Measurements from ENCODE around the gene F8A2.
"Not testable (repeated sequence)": the region's sequence is repeated elsewhere in the genome, so short reads cannot be mapped to it uniquely, and the experiment has no call there.

Gene F8A2

GRCh38 chrX:155381843-155382528 is at the start of gene F8A2:
Gene F8A2, plus strand, starts transcription at chrX:155382095. Its CDS starts 20 bp downstream, at chrX:155382115.
- DNase-seq, result not testable (repeated sequence)

- DNase-seq, result no peak
These were observed 48.3 kb upstream of the F8A2 start for GRCh38 chrX:155333544-155334100.

DNA sequence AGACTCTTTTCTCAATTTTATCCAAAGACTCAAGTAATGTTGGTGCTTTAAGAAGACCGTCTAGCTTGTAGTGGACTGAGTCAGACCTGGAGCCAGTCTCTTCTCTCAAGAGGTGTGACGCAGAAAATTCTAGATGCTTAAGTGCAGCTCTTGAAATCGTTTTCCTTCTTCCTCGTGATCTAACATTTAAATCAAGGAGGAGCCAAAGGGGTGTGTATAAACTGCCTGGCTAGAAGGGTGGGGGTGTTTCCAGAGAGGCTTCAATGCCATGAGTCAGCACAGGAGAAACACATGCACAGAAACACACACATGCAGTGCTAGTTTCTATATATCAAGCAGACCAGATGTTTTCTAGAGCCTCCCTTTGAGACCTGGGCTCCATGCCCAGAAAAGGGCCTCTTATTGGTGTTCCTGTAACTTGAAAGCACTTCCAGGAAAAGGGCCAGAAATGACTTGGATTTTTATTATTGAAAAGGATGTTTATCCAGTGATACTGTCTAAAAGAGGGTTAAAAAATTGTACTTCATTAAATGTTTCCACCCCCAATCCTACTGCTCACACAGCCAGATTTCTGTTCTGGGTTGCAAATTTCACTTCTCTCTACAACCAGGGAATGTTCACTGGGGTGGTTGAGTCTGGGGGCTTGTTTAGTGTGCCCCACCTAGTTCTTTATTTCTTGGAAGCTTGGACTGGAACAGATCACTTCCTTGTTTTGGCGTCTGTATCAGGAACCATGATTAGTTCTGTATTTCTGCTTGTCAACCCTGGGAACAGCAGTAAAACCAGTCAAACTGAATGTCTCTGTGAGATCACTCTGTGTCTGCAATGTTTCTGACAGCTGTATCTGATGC is 47.2 kb upstream of the F8A2 start, which contains the start of gene CLIC2:
Gene CLIC2 (minus strand): TSS at position 129 of the 851 bp plus-strand sequence. CDS start 187 bp downstream, outside the sequence.
- no peak for DNase-seq

DNA sequence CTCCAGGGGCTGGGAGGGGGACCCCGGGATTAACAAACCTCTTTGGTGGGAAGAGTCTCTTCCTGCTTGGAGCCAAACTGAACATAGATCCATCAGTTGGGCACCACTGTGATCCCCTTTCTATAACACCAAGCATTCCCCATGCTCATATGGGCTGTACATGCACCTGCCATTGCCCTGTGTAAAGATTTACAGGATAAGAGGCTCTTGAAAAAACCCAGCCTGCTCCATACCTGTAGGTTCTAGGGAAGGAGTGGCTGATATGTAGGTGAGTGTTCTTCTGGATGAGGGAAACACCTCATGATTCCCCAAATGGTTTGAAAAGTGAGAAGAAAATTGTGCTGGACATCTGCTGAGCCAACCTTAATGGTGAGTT is 46.6 kb upstream of the F8A2 start:
- not testable (repeated sequence) for DNase-seq

DNA sequence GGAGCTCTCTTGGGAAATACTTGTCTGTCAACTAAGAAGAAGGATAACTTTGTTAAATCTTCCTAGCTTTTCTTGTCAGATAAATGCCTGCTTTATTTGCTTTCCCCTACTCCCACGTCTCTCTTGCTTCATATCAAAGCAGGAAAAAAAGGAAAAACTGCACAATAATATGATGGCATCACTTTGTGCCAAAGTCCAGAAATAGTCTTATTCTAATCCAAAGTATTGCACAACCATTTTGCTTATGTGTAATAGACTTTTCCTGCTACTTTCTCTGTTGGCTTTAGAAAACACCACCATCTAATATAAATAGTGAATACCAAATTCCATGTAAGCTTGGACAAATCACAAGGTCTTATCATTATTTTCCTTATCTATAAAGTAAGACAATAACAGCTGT is 36.2 kb upstream of the F8A2 start:
- not testable (repeated sequence) for DNase-seq

DNA sequence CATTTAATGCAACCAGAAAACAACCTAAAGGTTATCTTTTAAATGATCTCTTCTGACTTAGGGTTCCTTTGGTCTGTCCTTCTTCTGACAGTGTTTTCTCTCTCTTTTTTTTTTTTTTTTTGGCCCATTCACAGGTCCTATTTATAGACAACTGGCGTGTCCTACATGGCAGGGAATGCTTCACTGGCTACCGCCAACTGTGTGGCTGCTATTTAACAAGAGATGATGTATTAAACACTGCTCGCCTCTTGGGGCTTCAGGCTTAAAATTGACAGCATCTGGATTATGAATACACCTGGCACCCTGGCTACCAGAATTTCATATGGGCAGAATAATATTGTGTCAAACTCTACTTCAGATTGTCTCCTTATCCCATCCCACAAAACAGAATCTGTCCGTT is 32.4 kb upstream of the F8A2 start:
- DNase-seq, result not testable (repeated sequence)

DNA sequence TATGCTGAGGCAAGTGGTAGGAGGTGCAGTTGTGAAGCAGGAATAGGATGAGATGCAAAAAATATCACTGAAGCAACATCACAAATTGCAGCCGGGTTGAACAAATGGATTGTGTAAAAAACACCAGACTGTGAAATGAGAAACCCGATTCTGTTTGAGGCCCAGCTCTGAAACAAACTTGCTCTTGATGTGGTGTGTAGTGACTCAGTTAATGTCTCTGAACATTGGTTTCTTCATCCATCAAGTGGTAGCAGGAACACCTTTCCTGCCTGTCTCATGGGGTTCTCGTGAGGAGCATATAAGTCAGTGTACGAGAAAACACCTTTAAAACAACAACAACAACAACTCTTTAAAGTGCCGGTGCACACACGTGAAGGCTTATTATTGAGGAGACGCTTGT is 18.2 kb upstream of the F8A2 start:
- not testable (repeated sequence) for DNase-seq

GRCh38 chrX:155373777-155374458 is 8.0 kb upstream of the F8A2 start:
- DNase-seq, result not testable (repeated sequence)

DNA sequence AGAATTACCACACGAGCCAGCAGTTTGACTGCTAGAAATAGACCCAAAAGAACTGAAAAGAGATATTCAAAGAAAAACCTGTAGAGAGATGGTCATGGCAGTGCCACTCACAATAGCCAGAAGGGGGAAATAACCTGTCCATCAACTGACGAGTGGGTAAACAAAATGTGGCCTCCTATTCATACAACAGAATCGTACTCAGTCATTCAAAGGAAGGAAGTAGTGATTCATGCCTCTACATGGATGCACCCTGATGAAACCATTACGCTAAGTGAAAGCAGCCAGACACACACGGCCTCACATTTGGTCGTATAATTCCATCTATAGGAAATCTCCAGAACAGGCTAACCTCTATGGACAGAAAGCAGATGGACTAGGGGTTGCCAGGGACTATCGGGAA is 2.1 kb upstream of the F8A2 start:
- DNase-seq, result not testable (repeated sequence)

DNA sequence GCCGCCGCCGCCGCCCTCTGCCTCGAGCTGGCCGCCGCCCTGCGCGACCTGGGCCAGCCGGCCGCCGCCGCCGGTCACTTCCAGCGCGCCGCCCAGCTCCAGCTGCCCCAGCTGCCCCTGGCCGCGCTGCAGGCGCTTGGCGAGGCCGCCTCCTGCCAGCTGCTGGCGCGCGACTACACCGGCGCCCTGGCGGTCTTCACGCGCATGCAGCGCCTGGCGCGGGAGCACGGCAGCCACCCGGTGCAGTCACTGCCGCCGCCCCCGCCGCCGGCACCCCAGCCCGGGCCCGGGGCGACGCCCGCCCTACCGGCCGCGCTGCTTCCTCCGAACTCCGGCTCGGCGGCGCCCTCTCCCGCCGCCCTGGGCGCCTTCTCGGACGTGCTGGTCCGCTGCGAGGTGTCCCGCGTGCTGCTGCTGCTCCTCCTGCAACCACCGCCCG is 653 bp downstream of the F8A2 start:
- not testable (repeated sequence) for DNase-seq

DNA sequence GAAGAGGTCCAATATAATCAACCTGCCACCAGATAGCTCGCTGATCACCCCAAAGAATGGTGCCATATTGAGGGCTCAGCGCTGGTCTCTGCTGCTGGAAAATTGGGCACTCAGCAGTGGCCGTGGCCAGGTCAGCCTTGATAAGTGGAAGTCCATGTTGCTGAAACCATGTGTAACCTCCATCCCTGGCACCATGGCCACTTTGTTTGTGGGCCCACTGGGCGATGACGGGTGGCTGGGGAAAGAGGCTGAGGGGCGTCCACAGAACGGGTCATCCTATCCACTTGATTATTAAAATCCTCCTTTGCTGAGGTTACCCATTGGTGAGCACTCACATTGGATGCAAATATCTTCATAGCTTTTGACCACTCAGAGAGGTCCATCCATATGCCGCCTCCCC is 7.7 kb downstream of the F8A2 start:
- DNase-seq, result no peak

DNA sequence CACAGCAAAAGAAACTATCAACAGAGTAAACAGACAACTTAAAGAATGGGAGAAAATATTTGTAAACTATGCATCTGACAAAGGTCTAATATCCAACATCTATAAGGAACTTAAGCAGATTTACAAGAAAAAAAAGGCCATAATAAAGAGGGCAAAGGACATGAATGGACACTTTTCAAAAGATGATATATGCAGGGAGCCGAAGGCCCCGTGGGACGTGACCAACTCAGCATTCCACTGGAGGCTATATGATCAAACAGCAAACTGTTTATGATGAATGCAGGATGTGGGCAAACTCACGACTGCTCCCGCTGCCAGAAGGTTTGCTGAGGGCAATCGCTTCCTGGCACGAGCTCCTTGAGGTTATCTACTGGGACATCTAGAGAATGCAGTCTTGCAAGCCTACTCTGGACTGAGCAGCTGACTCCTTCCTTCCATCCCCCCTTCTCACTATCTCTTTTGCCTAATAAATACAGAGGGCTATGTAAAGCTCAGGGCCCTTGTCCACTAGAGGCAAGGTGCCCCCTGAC is 12.9 kb downstream of the F8A2 start:
- DNase-seq, result not testable (repeated sequence)

- DNase-seq, result no peak
These were observed 24.5 kb downstream of the F8A2 start for GRCh38 chrX:155406429-155406828.

DNA sequence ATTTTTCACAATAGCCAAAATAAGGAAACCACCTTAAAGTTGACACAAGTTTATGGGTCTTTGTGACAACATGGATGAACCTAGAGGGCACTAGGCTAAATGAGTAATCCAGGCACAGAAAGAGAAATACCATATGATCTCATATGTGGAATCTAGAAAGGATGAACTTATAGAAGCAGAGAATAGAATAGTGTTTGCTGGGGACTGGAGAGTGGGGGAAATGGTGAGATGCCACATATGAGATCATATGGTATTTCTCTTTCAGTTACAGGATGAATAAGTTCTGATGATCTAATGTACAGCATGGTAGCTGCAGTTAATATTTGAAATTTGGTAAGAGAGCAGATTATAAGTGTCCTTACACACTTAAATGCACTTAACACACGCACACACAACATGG is 35.9 kb downstream of the F8A2 start:
- DNase-seq, result no peak

Data from activated CD8-positive, alpha-beta memory T cell treated with anti-CD3 and anti-CD28 coated beads for 24 hours (primary cell).